ENCODE measurements around the gene SALL3.

Gene SALL3

GRCh38 chr18:79046522-79046921 lies 66.9 kb downstream of the SALL3 start:
- no peak for TF ChIP-seq CTCF (conservative IDR thresholded peaks at IDR 0.05; ENCODE audit: low read length)
- DNase-seq (ENCODE audit: low read depth), result no peak
- H3K4me3 ChIP-seq (ENCODE audit: low read length), result no peak overlapping the region

GRCh38 chr18:79047556-79048244 lies 68.1 kb downstream of the SALL3 start:
- TF ChIP-seq CTCF (conservative IDR thresholded peaks at IDR 0.05; ENCODE audit: low read length), result no peak
- no peak overlapping the region for H3K4me3 ChIP-seq (ENCODE audit: low read length)
- DNase-seq (ENCODE audit: low read depth), result no peak

GRCh38 chr18:79048245-79048632 lies 68.6 kb downstream of the SALL3 start:
- no peak for DNase-seq (ENCODE audit: low read depth)
- no peak for TF ChIP-seq CTCF (conservative IDR thresholded peaks at IDR 0.05; ENCODE audit: low read length)
- H3K4me3 ChIP-seq (ENCODE audit: low read length), result no peak overlapping the region

GRCh38 chr18:79049506-79049905 lies 69.9 kb downstream of the SALL3 start:
- no peak overlapping the region for H3K4me3 ChIP-seq (ENCODE audit: low read length)
- no peak for DNase-seq (ENCODE audit: low read depth)
- TF ChIP-seq CTCF (conservative IDR thresholded peaks at IDR 0.05; ENCODE audit: low read length), result no peak

Data from AG10803 (cell line).